K562 (cell line): Measurements from ENCODE around the gene EPHB3. TPM values are rescaled to one million over a fixed set of nuclear protein-coding genes. Genes with fewer than 3 reads are reported as not detected.
A peak's percentile ranks its signal among the peaks of the same experiment; 100 is the strongest.

Experiments
- ATAC-seq: fragments of 200-7000 bp; cut with Tn5 transposase; 3 replicates; pipeline ENCODE4 v1.9.1; 2020; ENCODE audit warnings: moderate library complexity
- BruUV-seq: library from RNA; stranded (reverse); fragments of 400-500 nt; replicated peaks from 2 replicates; lab custom pipeline; 2021; lab: Mats Ljungman, UMichigan
- CTCF ChIA-PET: fragments of 300-600 bp; formaldehyde crosslinking; extraction: SDS; loops from one replicate; lab custom pipeline; 2021; ENCODE audit warnings: low intra/inter-chr PET ratio; lab: Yijun Ruan, JAX
- POLR2A ChIA-PET: fragments of 300-600, 350-650 bp; sonication (Branson Sonifier 250); formaldehyde crosslinking; extraction: SDS; loops from one replicate; lab custom pipeline; 2021; ENCODE audit warnings: antibody characterized with exemption, inconsistent platforms; lab: Yijun Ruan, JAX
- DNase-seq, 4 experiments: peaks; one replicate each; pipeline versions ENCODE4 v3.0.0 to v3.0.0-alpha.2; 2011 to 2018; ENCODE audit warnings: low spot score in 3 of 4, mixed read lengths in 3 of 4; ENCODE audit errors: extremely low read depth in 1 of 4
- FAIRE-seq: peaks from 2 replicates; lab custom pipeline; 2011; peaks lifted over from hg19 to GRCh38; lab: Jason Lieb, UNC
- H2AFZ ChIP-seq: 2 replicates; pipeline ENCODE4 v1.6.0; 2011; ENCODE audit warnings: low read depth, low read length, control low read depth, inconsistent platforms
- H3K27ac ChIP-seq: fragments of 200-600 bp; 3 replicates; pipeline ENCODE4 v1.8.0; 2011; ENCODE audit warnings: low read depth, mild to moderate bottlenecking, control low read depth, inconsistent platforms, low read length, moderate library complexity, mixed read lengths; ENCODE audit errors: extremely low read depth
- H3K27me3 ChIP-seq, 2 experiments: fragments of 300-600 bp in 1 of 2; 2 replicates in 1 of 2; 3 replicates in 1 of 2; pipeline versions ENCODE4 v1.6.0 to v1.8.0; 2011; ENCODE audit warnings: inconsistent platforms in 2 of 2, low read length in 2 of 2, mild to moderate bottlenecking in 1 of 2, mixed read lengths in 1 of 2, moderate library complexity in 1 of 2; ENCODE audit not compliant: control insufficient read depth in 2 of 2, insufficient read depth in 2 of 2
- H3K36me3 ChIP-seq: fragments of 300-600 bp; 3 replicates; pipeline ENCODE4 v1.8.0; 2011; ENCODE audit warnings: mild to moderate bottlenecking, low read length, inconsistent platforms; ENCODE audit not compliant: control insufficient read depth, insufficient read depth
- H3K4me1 ChIP-seq, 2 experiments: fragments of 200-600 bp in 1 of 2; replicated peaks in 1 of 2; 2 replicates in 1 of 2; 3 replicates in 1 of 2; pipeline versions ENCODE4 v1.5.1 to v1.8.0; 2011; ENCODE audit warnings: inconsistent platforms in 2 of 2, low read length in 2 of 2, mild to moderate bottlenecking in 1 of 2, mixed read lengths in 1 of 2, moderate library complexity in 1 of 2; ENCODE audit not compliant: control insufficient read depth in 2 of 2, insufficient read depth in 2 of 2
- H3K4me2 ChIP-seq: 2 replicates; pipeline ENCODE4 v1.6.1; 2011; ENCODE audit warnings: low read length, control low read depth, inconsistent platforms, mixed read lengths; ENCODE audit not compliant: insufficient read depth
- H3K4me3 ChIP-seq: fragments of 200-600 bp; sonication (generic), shearing (Covaris generic); 2 replicates; pipeline ENCODE4 v1.5.1; 2016; ENCODE audit warnings: control low read depth, inconsistent platforms
- H3K79me2 ChIP-seq: fragments of 200-600 bp; 3 replicates; pipeline ENCODE4 v1.8.0; 2011; ENCODE audit warnings: low read length, inconsistent platforms; ENCODE audit not compliant: control insufficient read depth, insufficient read depth
- H3K9ac ChIP-seq, 2 experiments: 2 replicates each; pipeline versions ENCODE4 v1.6.0 to v1.6.1; 2011; ENCODE audit warnings: low read depth in 2 of 2, low read length in 2 of 2, control low read depth in 1 of 2, inconsistent platforms in 1 of 2, mild to moderate bottlenecking in 1 of 2, mixed read lengths in 1 of 2; ENCODE audit not compliant: insufficient read depth in 1 of 2
- H3K9me1 ChIP-seq: one replicate; pipeline ENCODE4 v1.6.0; 2011; ENCODE audit warnings: inconsistent platforms, mild to moderate bottlenecking, low read length, moderate library complexity; ENCODE audit not compliant: control insufficient read depth, insufficient read depth
- H3K9me3 ChIP-seq: replicated peaks from 2 replicates; pipeline ENCODE4 v1.5.1; 2011; ENCODE audit warnings: low read depth, low read length, inconsistent platforms; ENCODE audit not compliant: control insufficient read depth, insufficient read depth
- H4K20me1 ChIP-seq: replicated peaks from 2 replicates; pipeline ENCODE4 v1.6.1; 2011; ENCODE audit warnings: low read length, inconsistent platforms, mixed read lengths; ENCODE audit not compliant: control insufficient read depth, insufficient read depth
- BMI1 ChIP-seq: fragments of 150-350 bp; IDR thresholded peaks from 2 replicates; pipeline ENCODE4 v1.6.1; 2014; ENCODE audit warnings: low read length
- PATZ1 ChIP-seq: fragments of 250-450 bp; sonication (Bioruptor Pico); IDR thresholded peaks from 2 replicates; pipeline ENCODE4 v1.5.0; 2020; ENCODE audit warnings: mild to moderate bottlenecking, borderline replicate concordance
- STAT5A ChIP-seq: IDR thresholded peaks from 2 replicates; pipeline ENCODE4 v1.6.1; 2012; ENCODE audit warnings: low read length, inconsistent platforms, borderline replicate concordance
- TFE3 ChIP-seq: fragments of 450-650 bp; formaldehyde crosslinking; IDR thresholded peaks from 2 replicates; pipeline ENCODE4 v1.4.0; 2020; ENCODE audit warnings: mild to moderate bottlenecking, mixed read lengths
- USF2 ChIP-seq: sonication (generic); formaldehyde crosslinking; IDR thresholded peaks from 2 replicates; pipeline ENCODE4 v1.5.0; 2020; ENCODE audit warnings: missing genetic modification reagents
- WGBS: fragments of 100-300 bp; shearing (Covaris generic); methylation state at CpG from one replicate; pipeline ENCODE4 v1.1.6; 2016; ENCODE audit warnings: low coverage, mixed read lengths; ENCODE audit not compliant: insufficient coverage; ENCODE audit errors: missing lambda C conversion rate; 5-methylcytosine and 5-hydroxymethylcytosine counted together
- in situ Hi-C: fragments of 300-500 bp; cut with MboI; formaldehyde crosslinking; loops from 4 replicates; pipeline ENCODE4 v1.15.0; 2018; ENCODE audit warnings: inconsistent platforms, mixed read lengths
- intact Hi-C: fragments of 100-400 bp; cut with micrococcal nuclease; formaldehyde crosslinking; loops from 2 replicates; pipeline ENCODE4 v1.14.2; 2022
- polyA plus RNA-seq, 8 experiments: library from polyadenylated mRNA; depleted of rRNA in 4 of 8; stranded (reverse) in 5 of 8; unstranded in 3 of 8; fragments of >200 nt; fragmentation: Nextera tagmentation in 2 of 8; fragmentation: Illumina TruSeq in 1 of 8; extraction: Ambion mirVana in 2 of 8; extraction: Trizol in 1 of 8; gene quantifications; 2 replicates each; pipeline versions ENCODE4 v1.2.1 to v1.2.3, GENCODE V29; 2011 to 2014; ENCODE audit warnings: inconsistent platforms in 1 of 8, missing spikeins in 1 of 8
- total RNA-seq, 7 experiments: library from RNA; depleted of rRNA in 6 of 7; stranded (reverse); fragments of >200 nt in 6 of 7; fragmentation: Illumina TruSeq in 2 of 7; extraction: Trizol in 2 of 7; gene quantifications; 2 replicates each; pipeline versions ENCODE4 v1.2.1 to v1.2.3, GENCODE V29; 2011 to 2021; ENCODE audit warnings: low replicate concordance in 1 of 7

Gene EPHB3
- total and polyA plus RNA-seq, 9 of the 15 experiments (the other 6 are each of a cell fraction or from before 2014, with no cell fraction given): not detected

GRCh38 chr3:184582646-184583577 lies 21.3 kb downstream of the EPHB3 start:
- H4K20me1 ChIP-seq: peaks cover 12% of the 10 kb centered on the region
- no peaks in the 10 kb centered on the region for H3K79me2 ChIP-seq
- H3K9me1 ChIP-seq: no peaks in the 10 kb centered on the region
- 25% methylated on average over 20 of the region's 42 CpGs for WGBS
- no TSS peak for BruUV-seq
- H3K4me3 ChIP-seq: no peak overlapping the region
- CTCF ChIA-PET: no interaction called here
- no peak for TF ChIP-seq PATZ1 (CRISPR knock-in tag)
- no peak for TF ChIP-seq STAT5A
- TF ChIP-seq TFE3 (CRISPR knock-in tag): peak; percentile 36; the same call in 1 of the 2 replicates
- 0 out of 2 replicates have a peak, but pooled peaks have one; percentile 15 for TF ChIP-seq USF2 (CRISPR knock-in tag)
- TF ChIP-seq BMI1: no peak
- TF ChIP-seq, all 486 proteins: peak for 2
- Histone ChIP-seq H3K4me2 (no peak overlapping the region), H2AFZ (no peak overlapping the region), H3K27me3 (peaks cover 46 to 90% of the 10 kb centered on the region in 2 experiments), H3K27ac (no peak overlapping the region), H3K4me1 (peaks cover 0 to 14% of the 10 kb centered on the region in 2 experiments; a peak in 2 of 5 replicates), H3K9ac (no peak overlapping the region), H3K9me3 (no peaks in the 10 kb centered on the region), H3K36me3 (no peaks in the 10 kb centered on the region)
- intact Hi-C loops: loop anchor here (5.0 kb wide), 1 partner anchor 144 kb away; no protein-coding TSS in a partner anchor
- POLR2A ChIA-PET: interaction anchor here (0.6 kb wide), 1 partner anchor 29 kb away, joined by 4 read pairs; no protein-coding TSS in a partner anchor
- in situ Hi-C loops: no loop called here
- ATAC-seq: no peak
- no peak for FAIRE-seq
- DNase-seq: no peak
